Subcutaneous adipose tissue (tissue), 4 donors: ENCODE data around the gene DOCK4. TPM values are rescaled to one million over a fixed set of nuclear protein-coding genes. Genes with fewer than 3 reads are reported as not detected.

Source experiments
- total RNA-seq, 4 donors: library from RNA; depleted of rRNA; stranded (reverse); fragments of >200 nt; gene quantifications; one replicate each; pipeline ENCODE4 v1.1.0, GENCODE V29; 2016
- TF ChIP-seq, protein P1 (sequence below): fragments of 450-650 bp; IDR thresholded peaks from one replicate; pipeline ENCODE4 v1.5.1; 2016; ENCODE audit warnings: low read depth, mild to moderate bottlenecking, control low read depth, antibody characterized with exemption, moderate library complexity

The DOCK4 gene
- total RNA-seq, 4 donors from 2014 or later: 44.3 to 59.3 (median 52.5) TPM

DNA sequence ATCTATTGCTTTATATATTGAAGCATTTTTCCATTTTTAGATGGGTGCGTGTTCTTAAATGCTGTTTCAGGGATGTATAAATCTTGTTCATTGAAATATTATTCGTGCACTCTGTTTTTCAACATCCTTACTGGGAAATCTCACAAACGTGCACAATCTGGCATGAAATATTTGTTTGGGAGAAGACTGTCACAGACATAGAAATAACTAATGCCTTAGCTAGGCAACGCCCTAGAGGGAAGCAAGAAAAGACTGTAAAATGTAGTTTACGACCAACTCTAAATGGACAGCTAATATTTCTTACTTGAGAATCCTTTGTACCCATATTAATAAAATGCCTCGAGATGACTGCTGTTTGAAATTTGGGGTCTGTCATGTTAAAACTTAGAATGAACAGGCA is 8.9 kb downstream of the DOCK4 start:
- TF ChIP-seq, protein P1, sequence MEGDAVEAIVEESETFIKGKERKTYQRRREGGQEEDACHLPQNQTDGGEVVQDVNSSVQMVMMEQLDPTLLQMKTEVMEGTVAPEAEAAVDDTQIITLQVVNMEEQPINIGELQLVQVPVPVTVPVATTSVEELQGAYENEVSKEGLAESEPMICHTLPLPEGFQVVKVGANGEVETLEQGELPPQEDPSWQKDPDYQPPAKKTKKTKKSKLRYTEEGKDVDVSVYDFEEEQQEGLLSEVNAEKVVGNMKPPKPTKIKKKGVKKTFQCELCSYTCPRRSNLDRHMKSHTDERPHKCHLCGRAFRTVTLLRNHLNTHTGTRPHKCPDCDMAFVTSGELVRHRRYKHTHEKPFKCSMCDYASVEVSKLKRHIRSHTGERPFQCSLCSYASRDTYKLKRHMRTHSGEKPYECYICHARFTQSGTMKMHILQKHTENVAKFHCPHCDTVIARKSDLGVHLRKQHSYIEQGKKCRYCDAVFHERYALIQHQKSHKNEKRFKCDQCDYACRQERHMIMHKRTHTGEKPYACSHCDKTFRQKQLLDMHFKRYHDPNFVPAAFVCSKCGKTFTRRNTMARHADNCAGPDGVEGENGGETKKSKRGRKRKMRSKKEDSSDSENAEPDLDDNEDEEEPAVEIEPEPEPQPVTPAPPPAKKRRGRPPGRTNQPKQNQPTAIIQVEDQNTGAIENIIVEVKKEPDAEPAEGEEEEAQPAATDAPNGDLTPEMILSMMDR: no peak

GRCh38 chr7:112195717-112196116 is 10.5 kb downstream of the DOCK4 start:
- TF ChIP-seq, protein P1: no peak

GRCh38 chr7:112193915-112194502 is 12.2 kb downstream of the DOCK4 start:
- TF ChIP-seq, protein P1: no peak

- TF ChIP-seq, protein P1: no peak
Observed at GRCh38 chr7:112192236-112193154, 13.7 kb downstream of the DOCK4 start.

- TF ChIP-seq, protein P1: no peak
Observed at GRCh38 chr7:112190120-112190519, 16.1 kb downstream of the DOCK4 start.

GRCh38 chr7:112189691-112190090 is 16.5 kb downstream of the DOCK4 start:
- TF ChIP-seq, protein P1: no peak

- TF ChIP-seq, protein P1: no peak
Observed at GRCh38 chr7:112188257-112188656, 17.9 kb downstream of the DOCK4 start.
